ENCODE measurements around the gene LAMB4.
A peak's percentile ranks its signal among the peaks of the same experiment; 100 is the strongest.

LAMB4 gene, protein sequence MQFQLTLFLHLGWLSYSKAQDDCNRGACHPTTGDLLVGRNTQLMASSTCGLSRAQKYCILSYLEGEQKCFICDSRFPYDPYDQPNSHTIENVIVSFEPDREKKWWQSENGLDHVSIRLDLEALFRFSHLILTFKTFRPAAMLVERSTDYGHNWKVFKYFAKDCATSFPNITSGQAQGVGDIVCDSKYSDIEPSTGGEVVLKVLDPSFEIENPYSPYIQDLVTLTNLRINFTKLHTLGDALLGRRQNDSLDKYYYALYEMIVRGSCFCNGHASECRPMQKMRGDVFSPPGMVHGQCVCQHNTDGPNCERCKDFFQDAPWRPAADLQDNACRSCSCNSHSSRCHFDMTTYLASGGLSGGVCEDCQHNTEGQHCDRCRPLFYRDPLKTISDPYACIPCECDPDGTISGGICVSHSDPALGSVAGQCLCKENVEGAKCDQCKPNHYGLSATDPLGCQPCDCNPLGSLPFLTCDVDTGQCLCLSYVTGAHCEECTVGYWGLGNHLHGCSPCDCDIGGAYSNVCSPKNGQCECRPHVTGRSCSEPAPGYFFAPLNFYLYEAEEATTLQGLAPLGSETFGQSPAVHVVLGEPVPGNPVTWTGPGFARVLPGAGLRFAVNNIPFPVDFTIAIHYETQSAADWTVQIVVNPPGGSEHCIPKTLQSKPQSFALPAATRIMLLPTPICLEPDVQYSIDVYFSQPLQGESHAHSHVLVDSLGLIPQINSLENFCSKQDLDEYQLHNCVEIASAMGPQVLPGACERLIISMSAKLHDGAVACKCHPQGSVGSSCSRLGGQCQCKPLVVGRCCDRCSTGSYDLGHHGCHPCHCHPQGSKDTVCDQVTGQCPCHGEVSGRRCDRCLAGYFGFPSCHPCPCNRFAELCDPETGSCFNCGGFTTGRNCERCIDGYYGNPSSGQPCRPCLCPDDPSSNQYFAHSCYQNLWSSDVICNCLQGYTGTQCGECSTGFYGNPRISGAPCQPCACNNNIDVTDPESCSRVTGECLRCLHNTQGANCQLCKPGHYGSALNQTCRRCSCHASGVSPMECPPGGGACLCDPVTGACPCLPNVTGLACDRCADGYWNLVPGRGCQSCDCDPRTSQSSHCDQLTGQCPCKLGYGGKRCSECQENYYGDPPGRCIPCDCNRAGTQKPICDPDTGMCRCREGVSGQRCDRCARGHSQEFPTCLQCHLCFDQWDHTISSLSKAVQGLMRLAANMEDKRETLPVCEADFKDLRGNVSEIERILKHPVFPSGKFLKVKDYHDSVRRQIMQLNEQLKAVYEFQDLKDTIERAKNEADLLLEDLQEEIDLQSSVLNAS (N-terminal part only)

DNA sequence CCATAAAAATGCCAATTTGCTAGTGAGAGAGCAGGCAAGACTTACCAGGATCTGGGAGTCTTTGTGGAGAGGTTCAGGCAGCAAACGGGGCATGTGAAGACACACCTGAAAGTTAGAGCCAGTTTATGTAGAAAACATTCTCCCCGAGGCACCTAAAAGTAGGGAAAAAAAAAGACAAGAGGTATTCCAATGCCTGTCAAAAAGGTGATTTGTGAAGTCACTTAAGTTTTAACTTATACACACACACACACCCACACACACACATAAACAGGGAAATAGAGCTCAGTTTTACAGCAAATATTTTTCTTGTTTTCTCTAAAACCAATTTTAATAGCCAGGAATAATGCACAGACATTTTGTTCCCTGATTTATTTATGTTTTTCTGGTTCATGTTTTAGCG lies at the start of gene LAMB4:
TSS of gene LAMB4 (minus strand) at position 101 of the 400 bp plus-strand sequence. CDS start 7,197 bp downstream, outside the sequence.
- DNase-seq = no peak

DNA sequence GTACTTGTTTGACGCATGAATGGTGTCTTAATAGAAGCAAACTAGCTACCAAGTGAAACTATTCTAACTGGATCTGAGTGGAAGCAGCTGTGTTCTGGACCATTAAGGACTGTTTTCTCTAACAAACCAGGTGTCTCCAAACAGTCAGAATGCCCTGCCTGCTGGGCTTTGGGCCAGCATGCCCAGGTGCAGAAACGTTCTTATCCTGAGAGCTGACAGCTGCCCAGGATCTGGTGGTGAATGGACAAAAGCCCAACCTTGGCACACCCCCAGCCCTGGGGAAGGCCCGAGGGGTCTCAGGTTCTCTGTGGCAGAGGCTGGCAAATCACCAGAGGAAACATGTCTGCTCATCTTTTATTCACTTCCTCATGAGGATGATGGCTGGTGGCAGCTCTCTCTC lies 48.2 kb upstream of the LAMB4 start:
- no peak for DNase-seq

DNA sequence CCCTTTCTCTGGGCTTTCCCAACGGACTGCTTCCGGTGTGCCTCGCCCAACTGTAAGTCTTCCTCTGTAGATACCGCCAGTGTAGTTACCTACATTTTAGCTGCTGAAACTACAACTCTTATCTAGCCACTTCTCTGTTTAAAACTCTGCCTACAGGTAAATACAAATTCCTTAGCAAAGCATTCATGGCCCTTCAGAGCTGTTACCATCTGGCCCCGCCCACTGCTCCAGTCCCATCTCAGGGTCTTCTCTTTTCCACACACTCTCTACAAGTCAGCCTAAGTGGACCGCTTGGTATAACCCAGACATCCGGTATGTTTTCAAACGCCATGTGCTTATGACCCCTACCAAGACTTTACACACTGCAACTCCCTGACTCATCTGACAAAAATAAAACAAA lies 41.0 kb upstream of the LAMB4 start:
- no peak for DNase-seq

DNA sequence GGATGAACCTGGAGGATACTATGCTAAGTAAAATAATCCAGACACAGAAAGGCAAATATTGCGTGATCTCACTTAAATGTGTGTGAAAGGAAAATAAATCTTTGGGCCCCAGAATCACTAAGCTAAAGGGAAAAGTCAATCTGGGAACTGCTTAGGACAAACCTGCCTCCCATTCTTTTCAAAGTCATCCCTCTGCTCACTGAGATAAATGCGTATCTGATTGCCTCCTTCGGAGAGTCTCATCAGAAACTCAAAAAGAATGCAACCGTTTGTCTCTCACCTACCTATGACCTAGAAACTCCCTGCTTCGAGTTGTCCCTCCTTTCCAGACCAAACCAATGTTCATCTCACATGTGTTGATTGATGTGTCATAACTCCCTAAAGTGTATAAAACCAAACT lies 40.1 kb upstream of the LAMB4 start:
- DNase-seq = no peak

DNA sequence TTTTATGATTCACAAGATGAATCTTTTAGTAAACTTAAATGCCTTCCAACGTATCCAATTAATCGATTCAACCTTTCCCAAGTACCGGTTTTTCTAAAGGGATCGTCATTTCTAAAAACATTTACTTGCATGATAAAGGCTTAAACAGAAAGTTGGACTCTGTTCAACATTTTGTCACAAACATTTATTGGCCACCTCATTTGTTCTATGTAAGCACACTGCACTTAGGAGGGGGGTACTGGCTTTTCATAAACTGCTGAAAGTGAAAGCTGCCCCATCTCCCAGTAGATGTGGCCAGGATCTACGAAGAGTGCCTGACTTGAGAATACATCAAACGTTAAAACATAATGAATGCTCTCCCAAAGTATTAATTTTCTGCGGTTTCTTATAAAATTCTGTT lies 37.3 kb upstream of the LAMB4 start:
- no peak for DNase-seq

DNA sequence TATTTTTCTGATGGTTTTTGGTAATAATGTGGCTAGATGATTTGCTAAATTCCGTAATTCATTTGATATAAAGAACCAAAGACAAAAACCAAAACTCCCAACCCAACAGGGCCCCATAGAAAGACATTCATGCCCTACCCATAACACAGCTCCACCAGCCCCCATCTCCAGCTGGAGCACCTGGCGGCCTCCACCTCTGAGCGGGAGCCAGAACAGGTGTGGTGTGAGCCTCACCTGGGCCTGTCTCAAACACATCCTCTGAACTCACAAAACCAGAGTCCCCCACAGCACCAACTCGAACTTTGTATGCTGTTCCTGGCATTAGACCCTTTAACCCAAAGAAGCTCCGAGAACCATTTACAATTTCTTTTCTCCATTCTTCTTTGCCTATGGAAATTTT lies 36.5 kb upstream of the LAMB4 start:
- DNase-seq = no peak

DNA sequence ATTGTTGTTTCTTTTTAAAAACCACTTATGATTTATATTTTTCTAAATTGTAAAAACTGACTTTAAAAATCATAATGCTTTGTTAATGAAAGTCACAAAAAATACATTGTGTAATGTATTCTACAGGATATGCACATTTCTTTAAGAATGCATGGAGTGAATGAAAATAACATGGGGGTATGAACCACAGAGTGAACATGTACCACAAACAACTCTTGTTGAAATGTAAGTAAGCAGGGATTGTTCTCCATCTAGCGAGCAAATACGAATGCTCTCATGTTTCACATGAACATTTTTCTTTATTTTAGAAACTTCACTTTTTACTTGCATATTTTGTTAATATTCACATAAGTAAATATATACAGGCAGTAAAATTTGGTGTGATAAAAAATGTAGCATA lies 35.6 kb upstream of the LAMB4 start:
- DNase-seq = no peak

DNA sequence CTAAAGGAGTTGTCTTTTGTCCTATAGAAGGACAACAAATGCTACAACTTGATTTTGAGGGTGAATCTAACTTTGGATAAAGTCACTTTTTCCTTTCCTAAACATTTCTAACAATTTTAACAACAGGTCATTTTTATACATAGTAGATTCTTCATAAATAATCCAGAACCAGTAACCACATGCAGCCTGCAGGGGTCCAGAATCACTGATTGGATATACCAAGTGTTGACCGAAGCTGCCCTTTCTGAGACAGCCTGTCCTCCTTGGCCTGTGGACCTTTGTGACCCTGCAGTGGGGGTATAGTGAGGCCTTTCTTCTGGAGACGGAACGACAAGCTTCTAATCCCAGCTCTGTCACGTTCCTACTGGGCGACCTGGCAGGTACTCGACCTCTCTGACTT lies 34.8 kb upstream of the LAMB4 start:
- no peak for DNase-seq

DNA sequence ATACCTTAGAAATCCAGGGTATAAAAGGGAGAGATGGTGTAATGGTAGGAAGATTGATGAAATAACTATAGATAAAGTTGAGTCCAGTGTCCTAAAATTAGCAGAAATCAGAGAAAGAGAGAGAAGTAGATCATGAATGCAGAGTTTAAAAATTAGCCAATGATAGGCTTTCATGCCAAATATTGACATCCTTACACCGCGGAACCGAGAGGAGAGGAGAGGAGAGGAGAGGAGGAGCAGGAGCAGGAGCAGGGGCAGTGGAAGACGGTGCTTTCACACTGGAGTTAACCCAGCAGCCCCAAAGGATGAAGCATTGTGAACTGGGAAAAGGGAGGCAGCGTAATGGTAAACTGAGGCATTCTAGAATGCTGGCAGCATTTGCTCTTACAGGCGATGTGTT lies 34.2 kb upstream of the LAMB4 start:
- DNase-seq = no peak

DNA sequence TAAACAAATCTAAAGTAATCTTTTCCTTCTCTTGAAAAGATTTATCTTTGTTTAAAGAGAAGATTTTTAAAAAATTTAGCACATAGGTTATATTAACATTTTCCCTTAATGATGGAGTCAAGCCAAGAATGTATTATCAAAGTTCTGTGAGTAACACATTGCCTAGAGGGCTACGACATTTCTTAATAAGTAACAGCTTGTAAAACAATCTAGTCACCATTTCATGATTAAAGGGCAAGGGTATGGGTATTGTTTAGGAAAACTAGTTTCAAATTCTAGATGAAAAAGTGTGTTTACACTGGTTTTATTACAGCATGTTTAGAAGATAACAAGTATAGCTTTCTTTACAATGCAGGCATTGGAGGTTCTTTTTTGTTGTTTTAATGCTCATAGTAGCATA lies 28.6 kb upstream of the LAMB4 start:
- DNase-seq = no peak

DNA sequence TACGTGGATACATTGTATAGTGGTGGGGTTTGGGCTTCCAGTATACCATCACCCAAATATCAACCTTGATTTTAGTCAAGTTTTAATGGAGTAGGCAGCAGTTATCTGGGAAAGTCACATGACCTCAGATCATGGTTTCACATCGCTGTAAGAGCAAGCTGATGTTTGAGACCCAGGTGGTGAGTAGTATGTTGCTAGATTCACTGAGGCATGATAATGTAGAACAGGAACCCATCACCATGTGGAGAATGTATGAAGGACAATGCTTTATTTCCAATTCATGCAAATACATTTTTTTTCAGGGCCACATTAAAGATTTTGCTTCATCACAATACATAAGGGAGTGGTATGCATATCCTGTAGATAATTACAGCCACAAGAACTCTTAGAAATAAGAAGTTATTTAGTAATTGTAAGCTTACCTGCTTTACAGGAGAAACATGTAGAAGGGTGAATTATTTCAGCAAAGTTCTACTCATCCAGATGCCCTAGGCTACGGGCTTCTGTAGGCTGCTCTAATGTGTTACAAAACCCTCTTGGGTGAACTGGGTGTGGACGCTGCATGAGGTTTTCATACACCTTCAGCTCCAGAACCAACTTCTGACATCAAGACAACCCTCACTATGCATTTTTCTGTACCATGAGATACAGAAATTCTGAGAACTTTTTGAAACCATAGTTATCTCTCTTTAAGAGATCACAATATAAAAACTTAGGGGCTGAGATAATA lies 27.6 kb upstream of the LAMB4 start:
- no peak for DNase-seq

DNA sequence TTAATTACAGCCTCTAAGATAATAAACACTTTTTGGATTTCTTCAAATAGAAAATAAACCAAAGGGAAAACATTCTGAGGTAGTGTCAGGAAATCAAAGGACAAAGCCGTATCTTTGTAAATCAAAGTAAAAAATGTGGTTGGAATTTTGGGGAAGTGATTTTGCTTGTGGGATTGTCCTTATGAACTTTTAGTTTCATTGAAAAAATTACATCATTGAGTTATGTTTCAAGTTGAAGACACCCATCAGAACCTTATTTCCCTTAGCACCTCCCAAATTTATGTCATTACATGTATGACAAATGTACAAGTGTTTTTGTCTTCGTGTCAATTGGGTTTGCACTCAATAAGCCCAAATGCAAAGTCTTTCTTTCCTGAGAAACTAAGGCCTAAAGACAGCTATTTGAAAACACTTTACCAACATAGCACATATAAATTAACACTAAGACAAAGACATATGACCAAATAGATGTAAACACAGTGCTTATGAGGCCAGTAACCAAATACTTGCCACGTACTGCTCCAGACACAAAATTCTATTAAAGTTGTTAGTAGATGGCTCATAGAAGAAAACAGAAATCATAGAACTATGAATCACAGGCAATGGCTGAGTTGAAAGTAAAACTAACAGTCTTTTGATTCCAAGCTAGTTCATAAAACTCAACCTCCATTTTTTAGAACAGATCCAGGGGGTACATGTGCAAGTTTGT lies 26.9 kb upstream of the LAMB4 start:
- no peak for DNase-seq

DNA sequence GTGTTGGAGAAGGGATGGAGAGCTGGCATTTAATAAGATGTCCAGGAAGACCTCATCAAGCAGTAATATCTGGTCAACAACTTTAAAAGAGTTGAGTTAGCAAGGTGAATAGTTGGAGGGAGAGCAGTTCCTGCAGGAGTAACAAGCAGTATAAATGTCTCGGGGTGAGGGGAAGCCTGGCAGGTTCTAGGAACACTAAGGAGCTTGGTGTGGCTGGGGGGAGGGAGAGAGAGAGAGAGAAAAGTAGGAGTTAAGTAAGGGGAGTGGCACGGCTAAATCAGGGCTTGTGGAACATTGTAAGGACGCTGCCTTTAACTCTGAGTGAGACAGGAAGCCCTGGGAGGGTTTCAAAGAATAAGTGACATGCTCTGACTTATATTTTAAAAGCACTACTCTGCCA lies 22.0 kb upstream of the LAMB4 start:
- DNase-seq = no peak

DNA sequence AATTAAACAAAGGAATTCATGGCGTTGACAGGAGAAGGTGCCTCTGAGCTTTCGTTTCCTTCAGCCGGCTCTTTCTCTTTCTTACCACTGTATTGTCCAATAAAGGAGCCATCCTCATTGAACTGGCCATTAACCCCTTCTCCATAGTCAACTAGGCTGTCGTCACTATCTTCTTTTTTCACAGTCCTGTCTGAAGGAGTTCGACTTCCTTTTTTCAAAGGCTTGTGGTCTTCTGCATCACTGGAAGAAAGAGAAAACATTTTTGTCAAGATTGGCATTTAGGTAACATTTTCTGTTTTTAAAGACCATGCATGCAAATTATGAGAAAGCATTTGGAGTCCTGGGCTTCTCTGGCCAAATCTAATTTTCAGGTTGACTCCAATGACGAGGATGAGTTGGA lies 19.7 kb upstream of the LAMB4 start:
- no peak for DNase-seq

DNA sequence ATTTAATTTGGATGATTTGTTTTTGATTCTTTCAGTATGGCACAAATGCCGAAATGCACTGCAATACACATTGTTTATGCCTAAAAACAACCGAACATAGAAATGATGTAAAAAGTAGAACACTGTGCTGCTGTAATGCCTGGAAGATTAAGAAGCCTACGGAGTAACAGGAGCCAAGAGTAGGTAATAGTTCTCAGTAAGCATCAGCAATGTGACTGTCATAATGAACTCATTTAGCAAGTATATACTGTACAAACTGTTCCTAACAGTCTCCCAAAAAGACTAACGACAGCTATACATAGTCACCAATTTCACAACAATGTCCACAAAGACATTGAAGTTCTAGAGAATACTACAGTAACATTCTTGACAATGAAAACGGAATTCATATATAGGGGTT lies 19.0 kb upstream of the LAMB4 start:
- DNase-seq = no peak

DNA sequence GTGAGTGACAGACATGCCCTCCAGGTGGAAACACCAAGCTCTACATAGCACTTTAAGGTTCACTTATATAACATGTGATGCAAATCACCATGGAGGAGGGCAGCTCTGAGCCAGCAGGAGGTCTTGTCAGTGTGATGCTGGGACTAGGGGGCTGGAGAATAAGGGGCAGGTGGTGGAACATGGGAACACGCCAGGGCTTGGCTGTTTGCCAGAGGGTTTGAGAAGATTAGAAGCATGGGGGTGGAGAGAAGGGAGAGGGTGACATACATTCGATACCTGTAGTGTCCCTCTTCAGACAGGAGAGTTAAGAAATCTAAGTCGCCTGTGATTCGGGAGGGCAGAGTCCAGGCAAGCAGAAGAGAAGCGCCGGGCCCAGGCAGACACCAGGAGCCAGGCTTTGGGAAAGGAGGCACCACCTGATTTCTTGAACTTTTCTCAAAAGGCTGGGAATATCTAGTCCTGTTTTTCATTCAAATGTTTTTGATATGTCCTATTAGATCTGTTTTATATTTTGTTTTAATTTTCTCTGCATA lies 16.9 kb upstream of the LAMB4 start:
- no peak for DNase-seq

DNA sequence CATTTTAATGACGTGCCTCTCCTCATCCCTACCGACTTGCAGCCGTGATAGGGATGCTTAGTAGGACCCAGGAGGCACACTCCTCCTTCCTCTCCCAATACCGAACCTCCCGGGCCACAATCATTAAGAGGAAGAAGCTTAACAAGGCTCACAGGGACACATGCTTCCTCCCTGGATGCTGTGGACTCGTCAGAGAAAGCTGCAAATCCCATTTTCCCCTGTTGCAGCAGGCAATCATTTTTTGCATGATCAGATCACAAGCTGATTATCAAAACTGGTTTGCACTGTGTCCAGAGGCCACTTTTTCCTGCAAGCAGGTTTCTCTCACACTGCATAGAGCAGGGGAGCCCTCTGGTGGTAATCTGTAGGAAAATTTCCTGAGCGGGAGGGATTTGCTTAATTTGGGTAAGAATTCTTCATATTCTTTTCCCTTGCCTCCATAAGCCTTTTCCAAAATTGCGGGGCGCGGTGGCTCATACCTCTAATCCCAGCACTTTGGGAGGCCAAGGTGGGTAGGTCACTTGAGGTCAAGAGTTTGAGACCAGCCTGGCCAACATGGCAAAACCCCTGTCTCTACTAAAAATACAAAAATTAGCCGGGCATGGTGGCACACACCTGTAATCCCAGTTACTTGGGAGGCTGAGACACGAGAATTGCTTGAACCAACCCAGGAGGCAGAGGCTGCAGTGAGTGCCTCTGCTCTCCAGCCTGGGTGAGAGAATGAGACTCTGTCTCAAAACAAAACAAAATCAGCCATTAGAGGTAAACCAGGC lies 16.1 kb upstream of the LAMB4 start:
- DNase-seq = peak; percentile 71

DNA sequence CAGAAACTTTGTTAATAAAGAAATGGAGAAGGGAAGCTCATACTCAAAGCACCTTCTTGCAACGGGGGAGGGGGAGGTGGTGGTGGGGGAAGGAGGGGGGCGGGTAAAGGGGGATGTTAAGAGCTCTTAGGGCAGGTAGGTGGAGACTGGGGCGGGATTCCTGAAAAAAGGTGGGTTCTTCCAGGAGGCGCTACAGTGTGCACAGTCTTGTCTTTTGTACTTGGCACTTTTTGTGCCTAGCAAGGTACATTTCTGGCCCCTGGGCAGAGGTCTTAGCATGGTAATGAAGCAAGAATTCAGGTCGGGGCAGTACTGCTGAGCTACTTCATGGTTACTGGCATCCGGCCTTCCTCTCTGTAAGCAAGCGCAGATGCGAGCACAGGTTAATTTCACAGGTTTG lies 15.2 kb upstream of the LAMB4 start:
- no peak for DNase-seq

DNA sequence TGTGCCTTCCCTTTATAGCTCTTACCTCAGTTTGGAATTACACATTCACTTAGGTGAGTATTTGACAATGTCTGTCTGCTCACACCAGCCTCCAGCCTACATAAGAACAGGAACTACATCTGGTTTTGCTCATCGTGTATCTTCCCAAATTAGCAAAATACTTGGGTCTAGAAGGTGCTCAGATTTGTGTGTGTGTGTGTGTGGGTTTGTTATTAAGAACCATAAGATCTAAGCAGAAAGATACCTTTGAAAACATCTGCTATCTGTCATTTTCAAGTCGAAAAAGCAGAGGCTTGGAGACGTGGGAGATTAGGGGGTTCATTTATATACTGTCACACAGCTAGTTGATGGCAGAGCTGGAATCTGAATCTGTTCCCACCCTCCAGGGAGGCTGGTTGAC lies 14.8 kb upstream of the LAMB4 start:
- DNase-seq = no peak

DNA sequence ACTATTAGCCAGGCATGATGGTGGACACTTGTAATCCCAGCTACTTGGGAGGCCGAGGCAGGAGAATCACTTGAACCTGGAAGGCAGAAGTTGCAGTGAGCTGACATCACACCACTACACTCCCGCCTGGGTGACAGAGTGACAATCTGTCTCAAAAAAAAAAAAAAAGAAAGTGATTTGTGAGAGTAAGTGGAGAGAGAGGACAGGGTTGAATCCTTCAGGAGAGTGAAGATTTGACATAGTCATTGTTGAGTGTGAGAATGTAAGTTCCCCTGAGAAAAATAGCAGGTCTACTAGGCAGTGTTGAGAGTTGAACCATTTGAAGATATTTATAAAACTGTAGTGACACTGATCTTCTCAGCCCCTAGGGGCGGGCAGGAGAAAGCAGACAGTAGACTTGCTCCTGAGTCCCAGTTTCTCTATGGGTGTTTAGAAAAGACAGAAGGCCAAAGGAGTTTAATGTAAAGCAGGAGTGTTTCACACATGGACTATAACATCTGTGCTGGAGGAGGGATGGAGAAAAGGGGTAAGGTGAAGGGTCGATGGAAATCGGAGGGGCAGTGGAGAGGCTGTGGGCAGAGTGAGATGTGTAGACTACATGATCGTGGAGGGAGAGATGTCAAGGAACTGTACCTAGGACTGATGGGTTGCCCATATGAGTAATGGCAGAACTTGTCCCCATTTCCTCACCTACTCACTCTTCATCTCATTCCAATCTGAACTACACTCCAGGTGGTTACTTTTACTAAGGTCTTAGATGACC lies 13.7 kb upstream of the LAMB4 start:
- DNase-seq = no peak
